AG09309 (cell line): ENCODE data around the gene CHCHD6.

ENCODE experiments used
- DNase-seq: peaks from one replicate; pipeline ENCODE4 v3.0.0-alpha.2; 2010; ENCODE audit warnings: low read depth
- H3K4me3 ChIP-seq: 2 replicates; pipeline ENCODE4 v1.5.1; 2011; ENCODE audit warnings: mild to moderate bottlenecking, low read depth, low read length, moderate library complexity; ENCODE audit not compliant: control insufficient read depth
- TF ChIP-seq, protein P1 (sequence below): IDR thresholded peaks from 2 replicates; pipeline ENCODE4 v1.5.1; 2011; ENCODE audit warnings: mild to moderate bottlenecking, low read depth, low read length, inconsistent platforms; ENCODE audit not compliant: insufficient read depth, control insufficient read depth; ENCODE audit errors: missing control alignments

CHCHD6 gene

DNA sequence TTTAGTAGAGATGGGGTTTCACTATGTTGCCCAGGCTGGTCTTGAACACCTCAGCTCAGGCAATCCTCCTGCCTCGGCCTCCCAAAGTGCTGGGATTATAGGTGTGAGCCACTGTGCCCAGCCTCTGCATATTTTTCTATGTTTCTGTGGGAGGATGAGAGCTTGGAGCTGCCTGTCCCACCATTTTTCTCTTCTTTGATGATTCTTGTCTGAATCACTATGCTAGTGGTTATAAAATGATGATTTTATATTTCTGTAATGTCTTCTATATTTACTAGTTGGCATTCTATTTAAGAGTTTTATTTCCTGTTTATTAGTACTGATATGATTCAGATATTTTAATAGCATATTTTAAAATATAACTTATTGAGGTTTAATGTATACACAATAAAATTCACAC lies 69.7 kb downstream of the CHCHD6 start:
- TF ChIP-seq, protein P1, sequence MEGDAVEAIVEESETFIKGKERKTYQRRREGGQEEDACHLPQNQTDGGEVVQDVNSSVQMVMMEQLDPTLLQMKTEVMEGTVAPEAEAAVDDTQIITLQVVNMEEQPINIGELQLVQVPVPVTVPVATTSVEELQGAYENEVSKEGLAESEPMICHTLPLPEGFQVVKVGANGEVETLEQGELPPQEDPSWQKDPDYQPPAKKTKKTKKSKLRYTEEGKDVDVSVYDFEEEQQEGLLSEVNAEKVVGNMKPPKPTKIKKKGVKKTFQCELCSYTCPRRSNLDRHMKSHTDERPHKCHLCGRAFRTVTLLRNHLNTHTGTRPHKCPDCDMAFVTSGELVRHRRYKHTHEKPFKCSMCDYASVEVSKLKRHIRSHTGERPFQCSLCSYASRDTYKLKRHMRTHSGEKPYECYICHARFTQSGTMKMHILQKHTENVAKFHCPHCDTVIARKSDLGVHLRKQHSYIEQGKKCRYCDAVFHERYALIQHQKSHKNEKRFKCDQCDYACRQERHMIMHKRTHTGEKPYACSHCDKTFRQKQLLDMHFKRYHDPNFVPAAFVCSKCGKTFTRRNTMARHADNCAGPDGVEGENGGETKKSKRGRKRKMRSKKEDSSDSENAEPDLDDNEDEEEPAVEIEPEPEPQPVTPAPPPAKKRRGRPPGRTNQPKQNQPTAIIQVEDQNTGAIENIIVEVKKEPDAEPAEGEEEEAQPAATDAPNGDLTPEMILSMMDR, result no peak
- no peak overlapping the region for H3K4me3 ChIP-seq
- no peak for DNase-seq

DNA sequence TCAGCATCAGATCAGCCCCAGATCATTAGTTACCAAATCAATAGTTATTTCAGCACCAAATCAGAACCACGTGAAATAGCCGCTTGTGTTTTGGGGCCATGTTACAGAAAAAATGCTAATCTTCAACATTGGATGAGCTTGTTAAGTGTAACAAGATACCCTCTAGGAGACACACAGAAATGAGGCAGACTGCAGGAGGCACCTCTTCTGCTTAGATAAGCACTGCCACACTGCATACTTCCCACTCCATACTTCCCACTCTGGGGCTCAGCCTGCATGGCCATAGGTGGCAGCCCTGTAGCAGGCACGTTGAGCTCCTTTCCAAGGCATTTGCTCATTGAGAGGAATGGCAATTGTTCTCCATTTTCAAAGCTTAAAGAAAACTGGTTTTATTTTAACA lies 73.3 kb downstream of the CHCHD6 start:
- H3K4me3 ChIP-seq, result no peak overlapping the region
- TF ChIP-seq, protein P1, result no peak
- no peak for DNase-seq

DNA sequence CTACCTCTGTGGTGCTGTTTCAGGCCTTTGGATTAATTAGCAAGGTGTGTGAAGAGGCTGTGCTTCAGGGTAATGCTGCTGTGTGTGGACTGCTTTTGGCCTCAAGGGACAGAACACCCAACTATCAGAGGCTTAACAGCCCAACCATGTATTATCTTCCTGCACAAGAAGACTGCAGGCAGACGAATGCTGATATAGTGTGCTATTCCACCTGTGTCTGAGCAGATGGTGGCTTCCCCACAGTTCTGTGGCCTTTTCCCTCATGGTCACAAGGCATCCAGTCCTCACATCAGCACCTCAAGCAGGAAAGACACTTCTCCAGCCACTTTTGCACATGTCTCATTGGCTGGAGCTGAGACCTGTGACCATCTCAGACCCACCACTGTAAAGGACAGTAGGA lies 76.6 kb downstream of the CHCHD6 start:
- no peak overlapping the region for H3K4me3 ChIP-seq
- no peak for DNase-seq
- TF ChIP-seq, protein P1, result no peak

DNA sequence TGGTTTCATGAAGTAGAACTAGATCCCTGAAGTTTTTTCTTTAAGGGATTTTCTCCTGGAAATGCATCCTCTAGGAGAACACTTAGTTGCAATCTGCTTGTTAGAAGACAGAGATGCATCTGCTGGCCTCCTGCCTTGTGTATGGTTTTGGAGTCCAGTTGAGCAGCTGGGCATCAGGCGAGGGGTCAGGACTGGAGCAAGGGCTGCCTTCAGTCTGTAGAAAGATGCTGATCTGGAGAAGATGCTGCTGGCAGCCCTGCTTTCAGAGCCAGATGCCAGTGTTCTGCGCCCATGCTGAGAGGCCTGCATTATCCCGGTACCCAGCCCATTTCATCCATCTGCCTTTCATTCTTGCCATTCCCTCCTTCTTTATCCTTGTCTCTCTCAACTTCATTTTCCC lies 77.4 kb downstream of the CHCHD6 start:
- DNase-seq, result no peak
- TF ChIP-seq, protein P1, result no peak
- H3K4me3 ChIP-seq, result no peak overlapping the region

DNA sequence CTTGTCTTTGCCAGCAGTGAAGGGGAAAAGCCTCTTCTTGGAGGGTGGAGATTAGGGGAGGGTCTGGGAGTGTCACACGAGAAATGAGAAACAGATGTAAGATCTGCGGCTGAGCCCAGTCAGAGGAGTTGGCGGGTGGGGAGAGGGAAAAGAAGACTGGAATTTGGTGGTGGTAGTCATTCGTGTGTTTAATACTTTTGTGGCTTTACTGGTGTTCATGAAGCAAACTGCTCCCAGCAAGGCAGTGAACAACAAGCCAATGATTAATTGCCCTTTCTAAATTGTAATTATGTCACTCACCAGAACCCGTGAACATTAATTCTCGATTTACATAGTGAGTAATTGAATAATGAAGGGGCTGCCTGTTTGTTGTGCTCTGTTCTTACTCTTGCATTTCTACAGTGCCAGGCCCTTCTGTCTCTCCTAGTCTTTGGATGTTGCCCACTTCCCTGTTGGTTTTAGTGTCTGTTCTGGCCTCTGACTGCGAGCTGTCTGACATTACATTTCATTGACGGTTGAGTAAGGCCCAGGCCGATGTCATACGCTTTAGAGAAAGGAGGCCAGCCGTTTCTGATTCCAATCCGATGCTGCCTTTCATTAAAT lies 78.0 kb downstream of the CHCHD6 start:
- H3K4me3 ChIP-seq, result no peak overlapping the region
- peak; percentile 81 for DNase-seq

DNA sequence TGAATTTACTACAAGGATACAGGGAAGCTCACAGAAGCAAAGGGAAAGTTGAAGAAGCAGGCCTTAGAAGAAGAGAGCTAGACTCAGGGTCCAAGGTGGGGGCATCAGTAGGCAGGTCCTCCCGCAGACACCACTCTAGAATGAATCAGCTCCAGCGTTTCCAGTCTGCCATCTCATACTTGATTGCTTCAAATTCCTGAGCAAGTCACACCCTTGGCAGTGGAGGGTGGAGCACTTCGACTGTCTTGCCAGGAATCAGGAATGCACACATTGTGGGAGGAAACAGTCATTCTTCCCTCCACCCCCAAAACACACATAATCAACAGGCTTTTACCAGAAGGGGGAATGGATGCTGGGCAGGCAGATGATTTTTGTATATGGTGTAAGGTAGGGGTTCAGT lies 78.5 kb downstream of the CHCHD6 start:
- DNase-seq, result peak; percentile 90
- TF ChIP-seq, protein P1, result no peak
- H3K4me3 ChIP-seq, result no peak overlapping the region

More for the DNA sequence above, 78.0 kb downstream of the CHCHD6 start:
- TF ChIP-seq, protein P1, result no peak
